Activated T-helper 2 cell treated with anti-CD3 and anti-CD28 coated beads, Interferon-gamma antibody, Interleukin-2, Interleukin-4, amounts not matched to agents 10 μg/mL and 5 μg/mL and 100 μg/mL, durations not matched to agents 14 hours and 24 hours and 36 hours (primary cell): ENCODE results near the gene PRKCE. TPM values are rescaled to one million over a fixed set of nuclear protein-coding genes. Genes with fewer than 3 reads are reported as not detected.

Experiments
- DNase-seq: peaks from one replicate; pipeline ENCODE4 v3.0.0; 2021; ENCODE audit warnings: low spot score
- H3K27ac Mint-ChIP-seq: one replicate; pipeline ENCODE4 v1.8.0; 2021; ENCODE audit warnings: mixed read lengths
- H3K27me3 Mint-ChIP-seq: one replicate; pipeline ENCODE4 v1.8.0; 2021; ENCODE audit warnings: low read depth, mixed read lengths
- H3K36me3 Mint-ChIP-seq: one replicate; pipeline ENCODE4 v1.8.0; 2021; ENCODE audit warnings: low read depth, mixed read lengths
- H3K4me1 Mint-ChIP-seq: one replicate; pipeline ENCODE4 v1.8.0; 2021; ENCODE audit warnings: low read depth, mixed read lengths
- H3K4me3 Mint-ChIP-seq: one replicate; pipeline ENCODE4 v1.8.0; 2021; ENCODE audit warnings: low read depth, mild to moderate bottlenecking, moderate library complexity, mixed read lengths
- H3K9me3 Mint-ChIP-seq: one replicate; pipeline ENCODE4 v1.8.0; 2021; ENCODE audit warnings: mixed read lengths
- intact Hi-C: fragments of 100-400 bp; cut with micrococcal nuclease; formaldehyde crosslinking; loops from one replicate; pipeline ENCODE4 v1.15.1; 2023
- total RNA-seq: library from RNA; stranded (reverse); gene quantifications from 2 replicates; pipeline ENCODE4 v1.2.3, GENCODE V29; 2022

The PRKCE gene
- total RNA-seq, 1 donor from 2014 or later = 21.5 TPM

- intact Hi-C loops = no loop called here
- Mint-ChIP-seq H3K9me3 (no peaks in the 10 kb centered on the region), H3K27ac (no peak overlapping the region), H3K4me3 (no peak overlapping the region), H3K36me3 (peaks cover 3% of the 10 kb centered on the region), H3K4me1 (peaks cover 7% of the 10 kb centered on the region), H3K27me3 (no peaks in the 10 kb centered on the region)
- no peak for DNase-seq
Measured at GRCh38 chr2:46173030-46173429, 521.6 kb downstream of the PRKCE start.

DNA sequence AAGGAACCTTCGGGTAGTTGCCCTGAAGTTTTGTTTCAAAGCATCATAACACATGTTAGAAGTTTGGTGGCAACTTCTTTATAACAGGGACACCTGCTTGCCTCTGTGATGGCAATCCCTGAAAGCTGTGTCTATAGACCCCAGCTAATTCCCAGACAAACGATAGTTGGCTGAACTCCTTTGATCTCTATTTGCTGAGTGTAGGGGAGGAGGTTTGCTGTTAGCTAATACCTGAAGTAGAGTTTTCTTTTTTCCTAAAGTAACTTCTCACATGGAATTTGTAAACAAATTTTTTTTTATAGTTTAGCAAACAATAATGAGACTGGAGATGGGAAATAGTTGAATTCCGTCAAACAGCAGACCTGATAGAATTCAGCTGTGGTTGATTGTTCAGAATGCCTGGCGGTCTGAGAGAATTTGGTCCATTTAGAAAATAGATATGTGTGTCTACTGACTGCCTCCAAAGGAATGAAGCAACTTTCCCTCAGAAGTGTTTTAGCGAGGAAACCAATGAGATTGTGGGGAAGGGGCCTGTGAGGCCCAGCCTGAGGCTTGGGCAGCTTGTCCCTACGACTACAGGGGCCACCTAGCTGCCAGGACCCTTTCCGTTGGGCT, 522.3 kb downstream of the PRKCE start:
- peaks cover 3% of the 10 kb centered on the region for H3K36me3 Mint-ChIP-seq
- H3K4me3 Mint-ChIP-seq = no peak overlapping the region
- no peak overlapping the region for H3K27ac Mint-ChIP-seq
- no peaks in the 10 kb centered on the region for H3K27me3 Mint-ChIP-seq
- DNase-seq = no peak
- H3K9me3 Mint-ChIP-seq = no peaks in the 10 kb centered on the region
- peaks cover 11% of the 10 kb centered on the region for H3K4me1 Mint-ChIP-seq
- intact Hi-C loops = no loop called here

DNA sequence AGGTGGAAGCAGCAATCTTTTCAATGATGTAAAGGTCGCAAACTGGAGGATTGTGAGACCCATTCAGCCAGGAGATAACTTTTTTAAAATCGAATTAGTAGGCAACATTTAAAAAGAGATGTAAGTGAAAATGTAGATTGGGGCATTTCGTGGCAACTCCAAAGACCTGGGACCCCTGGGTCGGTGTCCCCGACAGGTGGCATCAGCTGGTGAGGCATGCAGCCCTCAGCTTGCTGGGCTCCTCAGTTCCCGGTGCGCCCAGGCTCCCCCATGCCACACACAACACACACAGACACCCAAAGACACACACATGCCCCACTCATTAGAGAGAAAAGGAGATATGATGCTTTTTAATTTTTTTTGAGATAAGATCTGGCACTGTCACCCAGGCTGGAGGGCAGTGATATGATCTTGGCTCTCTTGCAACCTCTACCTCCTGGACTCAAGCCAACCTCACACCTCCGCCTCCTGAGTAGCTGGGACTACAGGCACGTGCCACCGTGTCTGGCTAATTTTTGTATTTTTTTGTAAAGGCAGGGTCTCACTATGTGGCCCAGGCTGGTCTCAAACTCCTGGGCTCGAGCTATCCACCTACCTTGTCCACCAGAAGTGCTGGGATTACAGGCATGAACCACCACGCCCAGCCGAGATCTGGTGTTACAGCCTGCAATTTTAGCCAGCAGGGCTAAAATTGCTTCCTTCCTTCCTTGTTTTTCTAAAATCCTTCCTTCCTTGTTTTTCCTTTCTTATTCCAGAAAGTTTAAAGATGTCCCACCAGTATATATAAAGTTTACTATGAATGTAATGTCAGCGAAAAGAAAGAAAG, 523.1 kb downstream of the PRKCE start:
- intact Hi-C loops = no loop called here
- H3K27ac Mint-ChIP-seq = no peak overlapping the region
- no peaks in the 10 kb centered on the region for H3K9me3 Mint-ChIP-seq
- peaks cover 19% of the 10 kb centered on the region for H3K4me1 Mint-ChIP-seq
- DNase-seq = no peak
- peaks cover 3% of the 10 kb centered on the region for H3K36me3 Mint-ChIP-seq
- H3K27me3 Mint-ChIP-seq = no peaks in the 10 kb centered on the region
- no peak overlapping the region for H3K4me3 Mint-ChIP-seq

- H3K4me1 Mint-ChIP-seq = peaks cover 23% of the 10 kb centered on the region
- intact Hi-C loops = no loop called here
Measured at GRCh38 chr2:46175419-46175818, 523.9 kb downstream of the PRKCE start.

DNA sequence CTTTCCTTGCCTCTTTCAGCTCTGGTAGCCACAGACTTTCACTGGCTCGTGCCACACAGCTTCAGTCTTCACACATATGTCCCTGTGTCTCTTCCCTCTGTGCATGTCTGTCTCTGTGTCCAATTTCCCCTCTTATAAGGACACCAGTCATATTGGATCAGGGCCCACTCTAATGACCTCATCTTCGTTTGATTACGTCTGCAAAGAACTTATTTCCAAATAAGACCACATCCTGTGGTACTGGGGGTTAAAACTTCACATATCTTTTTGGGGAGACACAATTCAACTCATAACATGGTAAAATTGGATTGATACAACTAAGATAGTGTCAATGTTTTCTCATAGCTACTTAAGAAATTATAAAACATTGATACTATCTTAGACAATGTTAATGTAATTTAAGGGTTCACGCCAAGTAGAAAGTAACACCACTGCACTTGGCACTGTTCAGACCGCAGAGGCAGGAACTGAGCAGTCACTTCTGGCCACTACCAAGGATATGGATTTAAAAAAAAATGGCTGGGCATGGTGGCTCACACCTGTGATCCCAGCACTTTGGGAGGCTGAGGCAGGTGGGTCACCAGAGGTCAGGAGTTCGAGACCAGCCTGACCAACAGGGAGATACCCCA, 526.1 kb downstream of the PRKCE start:
- Mint-ChIP-seq H3K9me3 (no peaks in the 10 kb centered on the region), H3K27me3 (no peaks in the 10 kb centered on the region), H3K4me3 (no peak overlapping the region), H3K27ac (no peak overlapping the region), H3K4me1 (peaks cover 23% of the 10 kb centered on the region), H3K36me3 (peaks cover 3% of the 10 kb centered on the region)
- DNase-seq = no peak
- intact Hi-C loops = no loop called here

More at GRCh38 chr2:46175419-46175818, 523.9 kb downstream of the PRKCE start:
- Mint-ChIP-seq H3K27ac (no peak overlapping the region), H3K36me3 (peaks cover 3% of the 10 kb centered on the region), H3K27me3 (no peaks in the 10 kb centered on the region), H3K9me3 (no peaks in the 10 kb centered on the region), H3K4me3 (no peak overlapping the region)
- DNase-seq = no peak

DNA sequence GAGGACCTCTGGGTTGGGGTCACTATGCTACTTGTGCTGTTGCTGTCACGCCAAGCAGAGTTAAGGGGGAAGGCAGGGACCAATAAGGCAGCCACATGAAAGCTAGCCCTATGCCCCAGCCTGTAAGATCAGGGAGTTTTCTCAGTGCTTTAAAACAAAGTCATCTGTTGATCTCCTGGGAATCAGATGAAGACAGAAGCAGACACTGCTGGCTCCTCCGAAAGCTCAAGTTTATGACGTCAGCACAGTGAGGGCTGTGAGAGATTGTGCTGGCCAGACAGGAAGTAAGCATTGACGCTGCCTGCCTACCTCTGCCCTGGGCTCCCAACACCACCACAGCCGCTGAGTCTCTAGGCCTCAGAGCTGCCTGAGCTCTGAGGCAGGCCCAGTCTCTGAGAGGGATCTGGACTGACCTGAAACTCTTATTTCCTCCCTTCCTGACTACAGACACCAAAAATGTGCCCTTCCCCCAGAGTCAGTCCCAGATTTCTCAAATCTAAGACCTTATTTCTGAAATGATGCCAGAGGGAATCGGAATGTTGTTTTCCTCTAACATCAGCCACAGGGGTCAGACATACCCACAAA, 527.7 kb downstream of the PRKCE start:
- peaks cover 3% of the 10 kb centered on the region for H3K36me3 Mint-ChIP-seq
- H3K4me3 Mint-ChIP-seq = no peak overlapping the region
- H3K9me3 Mint-ChIP-seq = no peaks in the 10 kb centered on the region
- peaks cover 23% of the 10 kb centered on the region for H3K4me1 Mint-ChIP-seq
- intact Hi-C loops = no loop called here
- DNase-seq = peak; percentile 62
- no peaks in the 10 kb centered on the region for H3K27me3 Mint-ChIP-seq
- peak overlapping the region; percentile 82 for H3K27ac Mint-ChIP-seq

- Mint-ChIP-seq H3K27ac (no peak overlapping the region), H3K36me3 (no peaks in the 10 kb centered on the region), H3K9me3 (no peaks in the 10 kb centered on the region), H3K27me3 (no peaks in the 10 kb centered on the region), H3K4me3 (no peak overlapping the region), H3K4me1 (peaks cover 21% of the 10 kb centered on the region)
- intact Hi-C loops = loop anchor here (10.0 kb wide), 3 partner anchors 85 to 385 kb away; no protein-coding TSS in a partner anchor
- no peak for DNase-seq
Measured at GRCh38 chr2:46180189-46180588, 528.7 kb downstream of the PRKCE start.

DNA sequence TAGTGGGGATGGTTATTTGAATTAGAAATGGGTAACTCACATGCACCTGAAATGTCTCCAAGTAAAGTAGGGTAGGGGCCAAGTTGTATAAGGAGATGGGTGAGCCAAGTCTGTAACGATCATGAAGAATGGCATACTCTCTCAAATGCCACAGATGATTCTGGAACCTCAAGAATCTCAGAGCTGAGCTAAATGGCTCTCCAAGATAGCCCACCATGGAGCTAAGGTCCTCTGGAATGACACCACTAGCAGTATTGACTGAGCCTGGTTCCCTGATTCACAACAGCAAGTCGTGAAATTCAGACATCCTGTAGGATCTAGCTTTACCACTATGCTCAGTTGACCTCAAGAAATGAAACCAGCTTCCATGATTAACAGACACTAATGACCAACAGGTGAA, 529.8 kb downstream of the PRKCE start:
- Mint-ChIP-seq H3K27me3 (no peaks in the 10 kb centered on the region), H3K9me3 (no peaks in the 10 kb centered on the region), H3K27ac (no peak overlapping the region), H3K4me1 (peaks cover 22% of the 10 kb centered on the region), H3K4me3 (no peak overlapping the region), H3K36me3 (no peaks in the 10 kb centered on the region)
- intact Hi-C loops = loop anchor here (10.0 kb wide), 3 partner anchors 87 to 387 kb away; no protein-coding TSS in a partner anchor
- DNase-seq = no peak

DNA sequence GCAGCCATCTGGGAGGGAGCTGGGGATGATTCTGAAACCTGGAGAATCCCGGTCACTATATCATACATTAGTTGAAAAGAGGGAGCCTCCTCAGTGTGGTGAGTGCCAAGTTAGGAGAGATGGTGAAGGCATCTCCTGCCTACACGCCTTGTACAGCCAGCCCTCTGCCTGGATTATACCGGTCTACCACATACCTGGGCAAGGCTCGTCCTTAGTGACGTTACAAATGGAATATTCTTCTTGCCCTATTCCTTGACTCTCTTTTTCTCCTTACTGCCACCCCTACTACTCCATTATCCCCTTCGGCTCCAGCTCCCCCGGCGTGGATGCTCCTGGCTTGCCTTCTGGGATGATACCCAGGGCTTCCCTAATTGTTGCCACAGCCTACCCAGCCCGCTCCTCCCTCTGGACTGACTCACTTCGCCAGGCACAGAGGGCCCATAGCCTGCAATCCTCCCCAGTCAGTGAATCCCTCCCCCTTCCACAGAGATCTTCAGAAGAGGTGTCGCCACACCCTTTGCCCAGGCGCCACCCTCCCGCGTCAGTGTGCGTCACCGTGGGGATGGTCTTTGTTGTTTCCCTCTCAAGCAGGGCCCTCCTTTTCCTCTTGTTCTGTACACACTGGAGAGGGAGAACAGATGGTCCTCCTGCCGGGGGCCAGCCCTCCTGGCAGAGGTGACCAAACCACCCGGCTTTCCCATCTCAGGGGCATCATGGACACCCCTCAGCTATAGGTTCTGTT, 530.5 kb downstream of the PRKCE start:
- H3K27ac Mint-ChIP-seq = no peak overlapping the region
- H3K9me3 Mint-ChIP-seq = no peaks in the 10 kb centered on the region
- DNase-seq = no peak
- no peak overlapping the region for H3K4me3 Mint-ChIP-seq
- H3K27me3 Mint-ChIP-seq = no peaks in the 10 kb centered on the region
- H3K4me1 Mint-ChIP-seq = peaks cover 24% of the 10 kb centered on the region
- intact Hi-C loops = loop anchor here (10.0 kb wide), 3 partner anchors 87 to 387 kb away; no protein-coding TSS in a partner anchor
- peaks cover under 1% of the 10 kb centered on the region for H3K36me3 Mint-ChIP-seq

DNA sequence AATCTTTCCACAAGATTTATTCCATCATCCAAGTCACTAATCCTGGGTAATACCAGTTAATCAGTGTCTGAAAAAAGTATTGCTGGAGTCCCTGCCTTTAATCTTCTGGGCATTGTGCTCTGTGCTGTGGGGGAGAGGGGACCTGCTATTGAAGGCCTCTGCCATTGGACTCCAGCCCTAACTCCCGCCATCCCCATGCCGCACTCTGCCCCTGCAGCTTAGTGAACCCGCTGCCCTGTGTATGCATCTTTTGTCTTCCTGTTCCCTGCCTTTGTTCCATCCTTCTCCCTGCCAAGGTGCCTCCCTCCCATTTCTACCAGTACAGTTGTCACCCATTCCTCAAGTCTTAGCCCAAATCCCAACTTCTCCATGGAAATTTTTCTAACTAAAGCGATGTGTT, 532.0 kb downstream of the PRKCE start:
- Mint-ChIP-seq H3K27ac (no peak overlapping the region), H3K36me3 (peaks cover 3% of the 10 kb centered on the region), H3K27me3 (no peaks in the 10 kb centered on the region), H3K4me1 (peaks cover 30% of the 10 kb centered on the region), H3K9me3 (no peaks in the 10 kb centered on the region), H3K4me3 (no peak overlapping the region)
- DNase-seq = no peak
- intact Hi-C loops = loop anchor here (10.0 kb wide), 3 partner anchors 89 to 389 kb away; no protein-coding TSS in a partner anchor

- H3K36me3 Mint-ChIP-seq = peaks cover 3% of the 10 kb centered on the region
- H3K27ac Mint-ChIP-seq = no peak overlapping the region
- peaks cover 17% of the 10 kb centered on the region for H3K4me1 Mint-ChIP-seq
- H3K4me3 Mint-ChIP-seq = no peak overlapping the region
- no peak for DNase-seq
- H3K9me3 Mint-ChIP-seq = no peaks in the 10 kb centered on the region
- H3K27me3 Mint-ChIP-seq = no peaks in the 10 kb centered on the region
- intact Hi-C loops = loop anchor here (5.0 to 10.0 kb wide), 4 partner anchors 42 to 390 kb away; no protein-coding TSS in a partner anchor
Measured at GRCh38 chr2:46184794-46185583, 533.5 kb downstream of the PRKCE start.
